LoVo (cell line): ENCODE data around the gene OR9K2.
"Not testable (repeated sequence)": the region's sequence is repeated elsewhere in the genome, so short reads cannot be mapped to it uniquely, and the experiment has no call there.

Experiments
- DNase-seq: peaks from one replicate; pipeline ENCODE4 v3.0.0-alpha.2; 2016; ENCODE audit warnings: low spot score

The OR9K2 gene

GRCh38 chr12:55126106-55126505 lies at the start of gene OR9K2:
Gene OR9K2, plus strand, starts transcription at chr12:55126406. Its CDS starts 3,429 bp downstream, at chr12:55129835.
- no peak for DNase-seq

GRCh38 chr12:55092579-55092978 lies 33.6 kb upstream of the OR9K2 start:
- no peak for DNase-seq

DNA sequence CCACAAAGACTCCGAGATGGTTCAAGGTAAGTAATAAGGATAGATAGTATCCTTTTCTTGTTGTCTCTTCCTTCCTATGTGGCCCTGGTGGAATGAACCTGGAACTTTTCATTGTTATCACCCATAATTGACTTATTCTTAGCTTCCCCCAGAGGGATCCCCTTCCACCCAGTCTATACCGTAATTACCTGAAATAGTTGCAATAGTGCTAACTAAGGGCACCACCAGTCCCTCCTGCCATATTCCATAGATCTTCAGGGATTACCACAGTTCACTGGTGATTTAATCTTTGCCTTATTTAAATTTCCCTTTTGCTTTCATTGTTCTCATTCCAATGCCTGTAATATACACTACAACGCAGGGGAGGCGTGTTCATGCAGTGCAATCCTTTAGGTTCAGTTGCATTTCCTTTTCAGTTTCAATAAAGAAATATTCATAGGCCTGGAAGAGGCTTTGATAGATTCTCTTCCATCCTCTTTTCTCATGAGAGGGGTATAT lies 13.8 kb upstream of the OR9K2 start:
- no peak for DNase-seq

GRCh38 chr12:55116152-55116551 lies 10.1 kb upstream of the OR9K2 start:
- no peak for DNase-seq

DNA sequence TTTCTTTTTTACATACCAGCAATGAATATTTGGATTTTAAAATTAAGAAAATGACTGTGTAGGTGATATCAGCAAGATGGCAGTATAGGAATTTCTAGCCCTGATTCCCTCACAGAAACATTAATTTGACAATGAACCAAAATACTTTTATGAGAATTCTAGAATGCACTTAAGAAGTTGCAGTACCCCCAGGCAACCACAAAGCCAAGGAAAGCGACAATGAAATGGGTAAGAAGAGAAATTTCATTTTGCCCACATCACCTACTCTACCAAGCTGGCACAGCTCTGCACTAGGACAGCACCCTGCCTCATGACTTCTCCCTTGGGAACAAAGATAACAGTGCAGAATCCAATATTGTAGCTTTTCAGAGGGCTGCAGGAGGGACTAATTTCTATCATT lies 6.6 kb downstream of the OR9K2 start:
- DNase-seq: no peak

DNA sequence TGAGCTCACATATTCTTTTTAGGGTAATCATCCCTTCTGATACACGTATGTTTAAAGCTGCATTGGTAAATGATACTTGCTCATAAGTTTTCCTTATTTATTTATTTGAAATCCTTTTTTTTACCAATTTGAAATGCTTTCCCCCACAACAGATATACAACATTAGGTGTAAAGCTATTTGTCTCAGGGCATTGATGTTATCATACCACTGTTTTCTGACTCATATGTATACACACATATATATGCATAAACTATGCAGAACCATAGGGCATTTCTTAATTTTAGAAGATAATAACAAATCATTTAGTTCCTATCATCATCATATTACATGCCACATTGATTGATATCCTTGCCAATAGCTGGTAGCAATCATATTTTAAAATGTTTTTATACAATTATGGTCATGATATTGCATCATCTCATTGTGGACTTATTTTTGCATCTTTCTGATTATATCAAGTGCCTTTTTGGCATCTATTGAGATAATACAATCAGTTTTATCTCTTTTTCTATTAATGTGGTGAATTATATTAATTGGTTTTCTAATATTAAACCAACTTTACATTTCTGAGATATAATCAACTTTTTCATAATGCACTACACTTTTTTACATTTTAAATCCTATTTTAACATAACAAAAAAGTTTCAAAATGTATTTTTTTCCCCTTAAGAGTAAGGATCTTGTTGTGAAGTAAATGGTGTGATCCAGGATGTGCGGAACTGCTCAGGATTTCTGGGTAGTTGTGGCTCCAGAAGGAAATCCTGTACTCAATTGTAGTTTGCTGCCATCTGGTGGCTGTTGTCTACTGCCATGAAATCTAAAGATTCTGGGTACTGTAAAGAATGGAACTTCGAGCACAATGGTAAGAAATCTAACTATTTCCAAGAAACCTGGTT lies 16.7 kb downstream of the OR9K2 start:
- peak; percentile 66 for DNase-seq

DNA sequence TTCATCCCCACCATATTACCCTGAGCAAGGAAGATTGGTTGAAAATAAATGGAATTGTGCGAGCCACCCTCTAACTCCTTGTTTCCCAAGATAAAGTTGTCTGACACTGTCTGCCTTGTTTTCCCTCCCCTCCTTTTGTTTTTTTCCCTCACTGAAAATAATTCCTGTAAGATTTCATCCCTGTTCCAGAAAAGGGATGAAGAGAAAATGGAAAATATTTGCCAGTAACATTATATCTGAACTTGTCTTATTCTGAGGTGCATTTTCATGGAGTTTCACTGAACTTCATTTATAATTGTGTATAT lies 17.3 kb downstream of the OR9K2 start:
- DNase-seq: no peak

DNA sequence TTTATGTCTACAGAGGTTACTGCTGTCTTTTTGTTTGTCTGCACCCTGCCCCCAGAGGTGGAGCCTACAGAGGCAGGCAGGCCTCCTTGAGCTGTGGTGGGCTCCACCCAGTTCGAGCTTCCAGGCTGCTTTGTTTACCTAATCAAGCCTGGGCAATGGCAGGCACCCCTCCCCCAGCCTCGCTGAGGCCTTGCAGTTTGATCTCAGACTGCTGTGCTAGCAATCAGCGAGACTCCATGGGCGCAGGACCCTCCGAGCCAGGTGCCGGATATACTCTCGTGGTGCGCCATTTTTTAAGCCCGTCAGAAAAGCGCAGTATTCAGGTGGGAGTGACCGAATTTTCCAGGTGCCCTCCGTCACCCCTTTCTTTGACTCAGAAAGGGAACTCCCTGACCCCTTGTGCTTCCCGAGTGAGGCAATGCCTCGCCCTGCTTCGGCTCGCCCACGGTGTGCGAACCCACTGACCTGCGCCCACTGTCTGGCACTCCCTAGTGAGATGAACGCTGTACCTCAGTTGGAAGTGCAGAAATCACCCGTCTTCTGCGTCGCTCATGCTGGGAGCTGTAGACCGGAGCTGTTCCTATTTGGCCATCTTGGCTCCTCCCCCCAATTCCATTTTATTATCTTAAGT lies 40.9 kb downstream of the OR9K2 start:
- DNase-seq: not testable (repeated sequence)

GRCh38 chr12:55171445-55171844 lies 45.2 kb downstream of the OR9K2 start:
- DNase-seq: no peak

GRCh38 chr12:55171846-55172245 lies 45.6 kb downstream of the OR9K2 start:
- not testable (repeated sequence) for DNase-seq

DNA sequence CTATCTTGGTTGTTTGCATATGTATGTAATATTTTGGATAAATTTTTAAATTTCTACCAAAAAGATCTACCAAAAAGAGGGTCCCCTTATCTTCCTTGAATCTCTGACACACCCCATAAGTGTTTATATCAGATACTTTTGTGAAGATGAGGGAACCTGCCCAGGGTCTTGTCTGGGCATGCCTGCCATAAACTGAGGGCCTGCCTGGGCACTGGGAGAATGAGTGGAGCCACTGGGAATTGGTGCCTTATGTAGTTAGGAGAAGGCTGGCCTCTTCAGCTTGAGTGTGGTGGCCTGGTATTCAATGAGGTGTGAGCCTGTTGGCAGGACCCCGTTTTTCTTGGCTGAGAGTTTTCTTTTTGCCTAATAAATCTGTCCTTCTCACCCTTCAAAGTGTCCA lies 46.5 kb downstream of the OR9K2 start:
- DNase-seq: no peak

- no peak for DNase-seq
These were observed 47.2 kb downstream of the OR9K2 start for GRCh38 chr12:55173456-55173855.
